HG03095 (cell line): ENCODE data around the gene FMO5.
"Not testable (repeated sequence)": the region's sequence is repeated elsewhere in the genome, so short reads cannot be mapped to it uniquely, and the experiment has no call there.

Experiments used
- ATAC-seq: cut with Tn5 transposase; IDR thresholded peaks from one replicate; pipeline ENCODE4 v1.9.1; 2021; ENCODE audit warnings: moderate library complexity; ENCODE audit not compliant: unreplicated experiment

The FMO5 gene

DNA sequence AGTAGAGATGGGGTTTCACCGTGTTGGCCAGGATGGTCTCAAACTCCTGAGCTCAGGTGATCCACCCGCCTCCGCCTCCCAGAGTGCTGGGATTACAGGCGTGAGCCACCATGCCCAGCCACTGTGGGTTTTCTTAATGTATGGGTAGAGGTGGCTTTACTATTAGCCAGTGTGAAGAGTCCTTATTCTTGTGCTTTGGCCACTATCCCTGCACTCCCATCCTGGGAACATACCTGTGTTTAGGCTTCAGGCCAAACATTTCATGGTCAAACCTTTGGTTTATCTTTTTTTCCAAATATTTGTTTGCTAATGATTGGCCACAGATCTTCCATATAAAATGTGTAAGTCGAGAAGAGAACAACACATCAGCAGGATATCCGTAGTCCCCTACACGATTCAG, 16.5 kb downstream of the FMO5 start:
- ATAC-seq, result no peak

DNA sequence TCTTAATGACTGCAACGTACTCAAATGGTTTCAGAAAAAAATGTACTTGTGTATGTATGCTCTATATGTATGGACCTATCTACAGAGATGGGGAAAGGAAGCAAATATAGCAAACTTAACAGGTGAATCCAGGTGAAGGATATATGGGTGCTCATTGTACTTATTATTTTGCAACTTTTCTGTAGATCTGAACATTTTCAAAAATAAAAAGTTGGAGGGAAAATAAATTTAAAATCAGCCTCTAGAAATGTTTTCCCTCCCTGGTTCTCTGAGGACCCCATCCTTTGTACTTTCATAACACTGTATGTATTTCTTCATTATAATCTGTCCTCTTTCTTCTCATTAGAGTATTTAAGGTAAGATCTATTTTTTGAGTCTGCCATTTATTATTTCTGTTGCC, 17.9 kb downstream of the FMO5 start:
- ATAC-seq, result no peak

DNA sequence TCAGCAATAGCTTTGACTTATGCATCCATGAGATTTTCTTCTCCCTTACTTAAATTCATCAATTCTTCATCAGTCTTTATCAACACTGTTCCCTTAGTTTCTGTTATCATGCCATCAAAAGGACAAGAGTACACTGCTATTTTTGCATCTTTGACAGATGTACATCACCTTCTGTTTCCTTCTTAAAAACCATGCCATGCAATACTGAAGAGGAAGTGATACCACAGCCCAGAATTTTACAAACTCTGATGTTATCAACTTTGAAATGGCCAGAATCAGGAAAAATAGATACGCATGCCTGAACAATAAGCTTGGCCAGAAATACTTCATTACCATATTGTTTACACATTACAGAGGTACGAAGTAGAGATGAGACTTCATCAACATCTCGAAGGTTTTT, 21.1 kb downstream of the FMO5 start:
- ATAC-seq, result no peak

DNA sequence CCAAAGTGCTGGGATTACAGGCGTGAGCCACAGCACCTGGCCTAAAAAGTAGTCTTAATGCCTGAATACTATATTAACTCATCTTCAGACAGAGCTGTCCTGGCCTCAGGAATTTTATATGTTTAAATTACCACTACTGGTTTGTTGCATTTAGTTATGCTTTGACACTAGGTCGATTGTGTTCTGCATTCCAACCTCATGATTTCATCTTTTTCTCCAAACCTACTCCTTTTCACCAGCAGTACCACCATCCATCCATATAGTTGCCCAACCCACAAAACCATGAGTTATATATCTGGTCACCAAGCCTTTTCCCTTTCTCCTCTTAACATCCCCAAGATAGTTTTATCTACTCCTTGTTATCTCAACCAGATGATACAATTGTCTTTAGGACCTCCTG, 22.6 kb downstream of the FMO5 start:
- no peak for ATAC-seq

DNA sequence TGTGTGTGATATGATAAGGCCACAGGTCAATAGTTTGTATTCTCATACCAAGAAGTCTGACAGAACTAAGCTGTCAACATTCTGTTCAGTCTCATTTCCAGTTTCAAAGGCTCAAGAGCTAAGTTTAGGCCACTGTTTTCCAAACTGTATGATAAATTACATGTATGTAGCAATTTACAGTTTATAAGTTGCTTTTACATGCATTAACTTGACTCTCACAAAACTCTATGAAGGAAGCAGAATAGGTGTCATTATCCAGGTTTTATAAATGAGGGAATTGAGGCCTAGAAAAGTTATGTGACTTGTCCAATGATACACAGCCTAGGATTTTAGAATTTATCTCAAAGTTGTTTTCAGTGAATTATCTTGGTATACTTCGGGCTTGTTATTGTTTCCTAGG, 23.4 kb downstream of the FMO5 start:
- no peak for ATAC-seq

DNA sequence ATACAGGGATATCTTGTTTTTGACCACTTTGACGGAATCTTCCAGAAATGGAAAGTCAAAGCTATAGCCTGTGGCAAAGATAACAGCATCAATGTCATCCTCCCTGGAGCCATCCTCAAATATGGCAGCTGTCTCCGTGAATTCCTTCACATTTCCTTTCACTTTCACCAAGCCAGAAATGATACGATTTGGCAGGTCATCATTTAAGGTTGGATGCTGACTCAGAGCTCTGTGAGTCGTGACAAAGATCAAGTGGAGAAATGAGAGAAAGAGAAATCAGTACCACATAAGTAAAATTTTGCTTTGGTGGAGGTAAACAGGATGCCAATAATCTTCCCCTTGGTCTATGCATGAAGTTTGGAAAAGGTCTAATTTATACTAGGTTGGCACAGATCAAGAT, 23.9 kb downstream of the FMO5 start:
- ATAC-seq, result no peak

DNA sequence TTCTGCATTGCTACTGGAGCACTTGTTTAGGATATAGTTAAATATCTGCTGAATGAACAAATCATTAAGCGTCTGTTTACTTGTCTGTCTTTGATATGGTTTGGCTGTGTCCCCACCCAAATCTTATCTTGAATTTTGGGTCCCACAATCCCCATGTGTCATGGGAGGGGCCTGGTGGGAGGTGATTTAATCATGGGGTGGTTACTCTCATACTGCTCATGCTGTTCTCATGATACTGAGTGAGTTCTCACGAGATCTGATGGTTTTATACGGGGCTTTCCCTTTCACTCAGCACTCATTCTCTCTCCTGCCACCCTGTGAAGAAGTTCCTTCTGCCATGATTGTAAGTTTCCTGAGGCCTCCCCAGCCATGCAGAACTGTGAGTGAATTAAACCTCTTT, 27.8 kb downstream of the FMO5 start:
- ATAC-seq, result not testable (repeated sequence)

DNA sequence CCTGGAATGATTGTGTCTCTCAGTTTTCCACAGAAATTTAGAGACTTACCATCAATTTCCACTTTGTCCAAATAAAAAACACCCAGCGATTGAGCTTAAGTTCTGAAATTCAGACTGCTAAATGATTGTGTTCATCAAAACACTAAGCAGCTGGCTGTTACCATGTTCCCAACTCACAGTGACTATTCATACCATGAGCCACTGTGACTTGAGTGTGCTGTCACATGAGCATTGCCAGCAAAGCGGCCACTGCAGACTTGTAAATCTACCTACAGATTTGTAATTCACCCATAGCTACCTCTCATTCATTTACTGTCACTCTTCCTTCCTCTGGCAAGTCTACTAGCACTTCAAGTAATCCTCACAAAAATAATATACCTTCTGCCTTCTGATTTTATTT, 35.6 kb downstream of the FMO5 start:
- ATAC-seq, result no peak

DNA sequence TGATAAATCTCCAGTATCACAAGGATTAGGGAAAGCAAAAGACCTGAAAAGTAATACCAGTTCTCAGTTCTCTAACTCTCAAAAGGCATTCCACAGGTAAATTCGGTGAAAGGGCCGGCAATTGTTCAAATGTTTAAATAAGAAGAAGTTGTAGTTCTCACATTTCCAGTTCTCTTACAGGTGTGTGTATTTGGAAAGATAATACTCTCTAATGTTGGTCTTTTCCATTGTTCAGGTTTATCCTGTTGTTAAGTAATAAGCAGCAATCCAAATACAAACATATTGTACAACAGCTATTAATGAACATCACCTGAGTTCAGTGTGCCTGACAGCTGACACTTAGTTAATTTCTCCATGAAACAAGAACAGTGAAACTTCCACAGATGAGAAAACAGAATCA, 39.7 kb downstream of the FMO5 start:
- ATAC-seq, result no peak

DNA sequence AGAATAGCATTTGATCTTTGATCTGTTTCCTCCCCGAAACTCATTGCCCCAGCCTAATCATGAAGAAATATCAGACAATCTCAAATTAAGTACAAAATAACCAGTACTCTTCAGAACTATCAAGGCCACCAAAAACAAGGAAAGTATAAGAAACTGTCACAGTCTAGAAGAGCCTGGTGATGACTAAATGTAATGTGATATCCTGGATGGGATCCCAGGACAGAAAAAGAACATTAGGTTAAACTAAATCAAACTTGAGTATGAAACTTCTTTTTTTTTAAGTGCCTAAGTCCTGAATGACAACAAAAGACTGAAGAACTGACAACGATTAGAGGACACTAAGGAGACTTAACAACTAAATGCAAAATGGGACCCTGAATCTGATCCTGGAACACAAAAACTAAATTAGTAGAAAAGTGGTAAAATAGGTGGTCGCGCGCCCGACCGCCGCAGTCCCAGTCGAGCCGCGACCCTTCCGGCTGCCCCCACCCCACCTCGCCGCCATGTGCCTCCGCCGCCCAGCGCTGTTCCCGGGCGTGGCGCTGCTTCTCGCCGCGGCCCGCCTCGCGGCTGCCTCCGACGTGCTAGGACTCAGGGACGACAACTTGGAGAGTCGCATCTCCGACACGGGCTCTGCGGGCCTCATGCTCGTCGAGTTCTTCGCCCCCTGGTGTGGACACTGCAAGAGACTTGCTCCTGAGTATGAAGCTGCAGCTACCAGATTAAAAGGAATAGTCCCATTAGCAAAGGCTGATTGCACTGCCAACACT, 47.3 kb downstream of the FMO5 start:
- no peak for ATAC-seq

DNA sequence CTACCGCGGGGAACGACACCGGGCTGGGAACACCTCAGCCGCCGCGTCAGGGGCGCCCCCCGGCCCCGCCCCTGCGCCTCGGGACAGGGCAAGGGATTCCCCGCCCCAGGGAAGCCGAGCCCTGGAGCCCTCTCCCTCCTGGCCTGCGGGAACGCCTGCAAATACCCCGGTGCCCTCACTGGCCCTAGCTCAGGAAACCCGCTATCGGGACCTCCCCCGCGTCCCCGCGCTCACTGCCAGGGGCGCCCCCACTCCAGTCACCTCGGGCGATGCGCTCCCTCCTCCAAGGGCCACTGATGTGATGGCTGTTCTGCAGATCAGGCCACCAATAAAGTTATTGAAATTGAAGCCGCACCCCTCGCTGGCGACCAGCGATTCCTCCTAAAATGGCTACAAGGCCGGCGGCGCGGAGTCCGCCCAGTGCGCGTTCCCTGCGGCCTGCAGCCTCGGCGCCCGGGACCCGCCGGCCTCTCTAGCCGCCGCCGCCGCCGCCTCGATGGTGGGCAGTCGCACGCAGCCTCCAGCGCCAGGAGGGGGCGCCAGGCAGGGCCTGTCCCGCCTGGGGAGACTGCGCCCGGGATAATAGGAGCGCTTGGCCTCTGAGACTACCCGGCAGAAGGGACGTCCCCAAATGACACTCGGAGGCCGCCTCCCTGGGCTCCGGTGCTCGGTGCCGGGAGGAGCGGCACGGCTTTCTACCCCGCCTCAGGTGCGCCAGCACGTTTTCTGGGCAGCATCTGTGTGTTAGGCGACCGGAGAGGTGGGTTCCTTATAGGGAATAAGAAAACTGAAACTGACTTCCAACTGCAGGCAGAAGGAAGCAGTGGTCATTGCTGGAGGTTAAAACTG, 52.7 kb downstream of the FMO5 start, which contains the start of gene PRKAB2:
PRKAB2 (minus strand) TSS at position 303 of the 849 bp plus-strand sequence. CDS start 326 bp downstream, outside the sequence.
- ATAC-seq, result peak; percentile 83

DNA sequence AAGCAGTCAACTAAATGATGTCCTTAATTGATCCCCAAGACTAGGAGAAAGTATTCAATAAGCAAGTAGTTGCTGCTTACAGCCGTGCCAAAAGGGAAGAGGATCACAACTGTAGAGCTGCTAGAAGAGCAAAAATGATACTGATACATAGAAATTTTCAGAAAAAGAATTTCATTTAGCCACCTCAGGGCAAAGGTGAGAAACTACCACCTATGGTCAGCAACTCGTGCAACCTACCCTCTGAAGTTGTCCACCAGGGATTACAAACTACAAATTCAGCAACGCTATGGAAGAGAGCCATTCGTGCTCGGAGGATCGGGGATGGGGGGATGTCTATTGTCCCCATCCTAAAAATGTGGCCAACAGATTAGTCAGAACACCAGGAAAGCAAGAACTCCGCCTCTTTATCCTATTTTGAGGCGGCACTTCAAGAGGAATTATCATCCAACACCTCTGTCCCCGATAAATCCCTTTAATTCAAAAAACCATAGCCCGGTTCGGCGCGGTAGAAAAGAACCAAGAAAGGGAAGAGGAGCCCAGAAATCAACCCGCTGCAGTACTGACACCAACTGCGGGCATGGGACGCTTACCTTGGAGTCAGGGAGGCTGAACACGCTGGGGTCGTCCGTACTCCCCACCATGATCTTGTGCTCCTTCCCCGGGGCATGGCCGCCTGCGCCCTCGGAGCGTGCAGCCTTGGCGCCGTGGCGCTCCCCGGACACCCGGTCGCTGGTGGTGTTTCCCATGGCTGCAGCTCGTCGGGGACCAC, 53.6 kb downstream of the FMO5 start:
- no peak for ATAC-seq

DNA sequence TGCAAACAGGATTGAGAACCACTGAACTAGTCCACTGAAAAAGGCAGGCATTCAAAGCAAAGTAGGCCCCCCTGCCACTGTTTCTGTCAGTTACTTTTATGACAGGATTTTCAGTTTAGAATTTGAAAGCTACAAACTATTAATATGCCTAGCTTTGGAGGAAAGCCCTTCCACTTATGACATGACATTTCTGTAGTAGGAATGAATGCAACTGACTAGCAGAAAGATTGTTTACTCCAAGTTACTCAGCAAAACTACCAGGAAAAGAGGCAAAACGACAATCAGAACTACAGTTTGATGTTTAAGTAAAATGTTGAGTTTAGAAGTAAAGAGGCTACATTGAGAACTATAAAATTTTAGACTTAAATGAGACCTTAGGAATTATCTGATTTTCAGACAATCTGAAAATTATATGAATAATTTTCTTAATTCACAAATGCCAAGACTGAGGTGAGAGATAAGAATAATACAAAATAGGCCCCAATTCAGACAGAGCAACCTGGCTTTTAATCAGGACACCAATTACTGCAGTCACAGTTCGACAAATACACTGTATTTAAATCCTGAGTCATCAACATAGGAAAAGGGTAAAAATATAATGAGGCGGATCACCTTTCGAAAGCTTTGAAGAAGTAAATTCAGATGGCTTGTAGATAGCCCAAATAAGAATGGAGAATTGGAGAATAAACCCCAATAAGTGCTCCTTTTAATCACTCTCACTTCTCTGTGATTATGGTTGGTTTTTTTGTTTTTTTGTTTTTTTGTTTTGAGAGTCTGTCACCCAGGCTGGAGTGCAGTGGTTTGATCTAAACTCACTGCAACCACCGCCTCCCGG, 55.1 kb downstream of the FMO5 start:
- no peak for ATAC-seq

DNA sequence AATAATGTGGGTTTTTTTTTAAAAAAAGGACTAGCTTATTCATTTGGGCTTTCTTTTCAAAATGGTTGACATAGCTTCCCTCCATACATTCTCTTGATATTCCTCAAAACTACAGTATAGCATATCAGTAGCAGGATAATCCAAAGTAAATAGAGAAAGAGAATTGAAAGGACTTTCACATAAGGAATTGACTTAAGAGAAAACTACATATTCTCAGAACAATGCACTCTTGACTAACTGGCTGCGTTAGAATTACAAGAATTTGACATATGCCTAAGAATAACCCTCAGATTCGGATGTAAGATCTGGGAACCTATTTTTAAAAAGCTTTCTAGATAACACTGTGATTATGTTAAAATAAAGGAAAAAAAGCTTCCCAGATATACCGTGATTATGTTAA, 56.0 kb downstream of the FMO5 start:
- no peak for ATAC-seq

DNA sequence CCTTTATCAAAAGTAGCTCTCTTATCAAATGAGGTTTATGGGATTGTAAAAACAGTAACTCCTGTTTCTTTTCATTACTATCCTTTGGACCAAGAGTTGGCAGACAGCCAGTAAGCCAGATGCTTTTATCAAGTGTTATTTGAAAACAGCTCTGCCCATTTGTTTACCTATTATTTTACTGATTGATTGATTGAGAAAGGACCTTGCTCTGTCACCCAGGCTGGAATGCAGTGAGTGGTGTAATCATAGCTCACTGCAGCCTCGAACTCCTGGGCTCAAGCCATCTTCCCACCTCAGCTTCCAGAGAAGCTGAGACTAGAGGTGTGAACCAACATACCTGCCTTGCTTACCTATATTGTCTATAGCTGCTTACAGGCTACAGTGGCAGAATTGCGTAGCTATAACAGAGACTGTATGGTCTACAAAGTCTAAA, 56.5 kb downstream of the FMO5 start:
- no peak for ATAC-seq

DNA sequence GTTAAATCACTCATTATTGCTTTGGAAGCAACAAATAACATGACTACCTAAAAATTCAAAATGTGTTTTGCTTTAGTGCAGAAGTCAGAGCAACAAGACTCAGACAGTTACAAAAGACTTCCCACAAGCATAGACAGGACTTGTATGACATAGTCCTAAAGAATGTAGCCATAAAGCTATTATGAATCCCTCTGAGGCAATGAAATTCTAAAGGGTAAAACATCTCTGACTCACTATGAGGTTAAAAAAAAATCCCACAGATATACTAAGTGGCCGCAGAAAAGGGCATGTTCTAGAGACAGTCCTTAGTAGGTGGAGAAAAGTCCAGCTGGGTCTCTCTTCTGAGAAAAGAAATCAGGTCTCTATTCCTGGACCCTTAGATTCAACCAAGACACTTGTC, 57.8 kb downstream of the FMO5 start:
- no peak for ATAC-seq

DNA sequence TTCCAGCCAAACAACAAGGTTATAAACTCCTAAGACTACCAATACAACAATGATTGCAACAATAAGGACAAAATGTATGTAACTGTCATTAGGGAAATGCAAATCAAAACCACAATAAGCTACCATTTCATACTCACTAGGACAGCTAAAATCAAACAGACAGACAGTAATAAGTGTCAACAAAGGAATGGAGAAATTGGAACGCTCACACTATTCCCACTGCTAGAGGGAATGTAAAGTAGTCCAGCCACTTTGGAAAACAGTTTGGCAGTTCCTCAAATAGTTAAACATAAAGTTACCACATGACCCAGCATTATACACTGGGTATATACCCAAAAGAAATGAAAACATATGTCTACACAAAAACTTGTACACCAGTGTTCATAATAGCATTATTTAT, 62.1 kb downstream of the FMO5 start:
- no peak for ATAC-seq

DNA sequence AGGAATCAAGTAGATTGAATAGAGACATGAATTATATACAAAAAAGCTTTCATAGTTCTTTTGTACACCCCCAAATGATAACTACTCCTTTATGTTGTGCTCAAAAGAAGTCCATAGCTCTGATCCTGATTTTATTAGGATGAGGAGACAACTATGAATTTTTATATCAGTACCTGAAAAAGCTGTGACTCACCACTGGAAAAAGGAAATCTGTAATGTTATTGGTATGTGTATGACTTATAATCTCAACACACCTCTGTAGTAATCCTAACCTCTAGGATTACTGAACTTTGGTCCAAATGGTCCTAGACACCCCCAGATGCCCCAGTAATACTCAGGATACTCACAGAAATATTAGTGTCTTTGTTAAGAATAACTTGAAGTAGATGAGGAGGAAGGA, 63.0 kb downstream of the FMO5 start:
- ATAC-seq, result no peak

DNA sequence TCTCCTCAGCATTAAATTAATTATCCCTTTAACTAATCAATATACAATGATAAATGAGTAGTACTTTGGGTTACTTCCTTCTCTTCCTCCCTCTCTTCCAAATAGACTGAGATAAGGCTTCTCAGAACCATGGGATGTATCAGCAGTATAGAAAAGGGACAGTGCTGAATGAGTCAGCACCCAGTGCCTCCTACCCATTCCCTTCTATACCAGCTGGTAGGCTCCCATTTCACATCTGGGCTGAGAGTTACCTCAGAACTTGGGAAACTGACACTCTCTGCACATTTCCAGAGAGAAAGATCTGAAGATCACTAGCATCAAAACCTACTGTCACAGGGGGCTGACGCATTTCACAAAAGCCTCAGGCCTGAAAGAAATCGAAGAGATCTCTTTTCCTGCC, 68.0 kb downstream of the FMO5 start:
- not testable (repeated sequence) for ATAC-seq

DNA sequence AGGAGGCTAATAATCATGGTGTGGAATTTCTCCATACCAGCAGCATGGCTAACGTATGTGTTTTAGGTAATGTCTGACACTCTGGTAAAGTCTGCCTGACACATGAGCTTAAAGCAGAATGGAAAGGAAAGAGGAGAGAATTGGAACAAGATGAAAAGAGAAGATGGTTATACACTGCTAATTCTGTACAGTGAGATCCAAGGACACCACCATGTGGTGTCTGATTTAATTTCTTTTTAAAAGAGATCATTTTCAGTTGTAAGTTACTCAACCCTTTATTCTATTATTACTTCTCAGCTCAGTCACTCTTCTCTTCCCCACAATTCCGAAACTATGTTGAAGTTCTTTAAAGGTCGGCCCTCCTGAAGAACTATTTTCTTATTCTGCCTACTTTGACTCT, 68.5 kb downstream of the FMO5 start:
- no peak for ATAC-seq

DNA sequence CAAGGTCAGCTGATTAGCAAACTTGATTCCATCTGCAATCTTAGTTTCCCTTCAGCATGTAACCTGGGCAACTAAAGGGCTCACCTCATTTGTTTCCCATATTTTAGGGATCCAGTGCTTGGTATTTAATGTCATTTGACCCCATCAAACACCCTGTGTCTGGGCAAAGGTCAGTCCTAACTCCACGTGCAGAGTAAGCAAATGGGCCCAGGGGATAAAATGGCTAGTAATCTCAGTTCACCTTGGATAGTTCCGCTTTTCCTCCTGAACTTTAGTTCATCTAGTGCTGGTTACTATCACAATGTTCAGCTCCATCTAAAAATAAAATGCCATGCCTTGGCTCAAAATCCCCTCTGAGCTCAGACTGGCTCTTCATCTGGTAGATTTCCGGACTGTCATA, 72.4 kb downstream of the FMO5 start:
- no peak for ATAC-seq
